ENCODE results near the gene OTULINL. TPM values are rescaled to one million over a fixed set of nuclear protein-coding genes. Genes with fewer than 3 reads are reported as not detected.

OTULINL gene
- total RNA-seq, 2 donors from 2014 or later = 6.4 to 7.3 TPM

DNA sequence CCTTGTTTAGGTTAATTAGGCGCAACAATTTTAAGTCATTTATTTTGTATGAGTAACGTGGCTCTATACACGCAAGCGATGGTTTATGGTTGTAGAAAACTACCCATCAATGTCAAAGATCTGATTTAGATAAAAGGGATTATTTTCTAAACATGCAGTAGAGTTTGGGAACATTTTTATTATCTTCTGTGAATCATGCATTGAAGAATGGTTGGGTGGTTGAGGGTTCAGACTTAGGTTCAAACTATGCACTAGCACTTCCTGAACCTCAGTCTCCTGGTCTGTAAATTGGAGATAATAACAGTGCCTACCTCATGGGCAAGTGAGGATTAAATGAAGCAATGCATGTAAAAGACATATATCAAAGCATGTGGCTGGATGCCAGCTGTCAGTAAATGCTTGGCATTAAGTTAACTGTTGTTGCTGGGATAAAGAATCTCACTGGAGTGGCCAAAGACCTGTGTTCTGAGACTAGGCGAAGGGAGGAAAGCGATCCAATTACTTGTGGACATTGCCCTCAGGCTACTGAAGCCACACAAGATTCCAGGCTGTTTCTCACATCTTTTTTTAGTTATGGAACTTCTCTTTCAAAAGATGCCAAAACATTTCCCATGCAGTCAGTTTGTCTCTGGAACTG is 1.1 kb upstream of the OTULINL start:
- no peaks in the 10 kb centered on the region for H3K27me3 ChIP-seq (replicated peaks; ENCODE audit: insufficient read depth)
- no peak overlapping the region for H3K27ac ChIP-seq
- no peak overlapping the region for H3K4me3 ChIP-seq
- H3K9me3 ChIP-seq = no peaks in the 10 kb centered on the region
- H3K36me3 ChIP-seq = no peaks in the 10 kb centered on the region
- no peak for DNase-seq (ENCODE audit: low spot score)
- ATAC-seq (ENCODE audit: insufficient number of reproducible peaks, low FRiP score, low read depth) = no peak
- peaks cover 0 to 9% of the 10 kb centered on the region in 2 donors for H3K4me1 ChIP-seq (ENCODE audit: control insufficient read depth in 1 of 2, low read depth in 2 of 2)
- TF ChIP-seq, protein P1, sequence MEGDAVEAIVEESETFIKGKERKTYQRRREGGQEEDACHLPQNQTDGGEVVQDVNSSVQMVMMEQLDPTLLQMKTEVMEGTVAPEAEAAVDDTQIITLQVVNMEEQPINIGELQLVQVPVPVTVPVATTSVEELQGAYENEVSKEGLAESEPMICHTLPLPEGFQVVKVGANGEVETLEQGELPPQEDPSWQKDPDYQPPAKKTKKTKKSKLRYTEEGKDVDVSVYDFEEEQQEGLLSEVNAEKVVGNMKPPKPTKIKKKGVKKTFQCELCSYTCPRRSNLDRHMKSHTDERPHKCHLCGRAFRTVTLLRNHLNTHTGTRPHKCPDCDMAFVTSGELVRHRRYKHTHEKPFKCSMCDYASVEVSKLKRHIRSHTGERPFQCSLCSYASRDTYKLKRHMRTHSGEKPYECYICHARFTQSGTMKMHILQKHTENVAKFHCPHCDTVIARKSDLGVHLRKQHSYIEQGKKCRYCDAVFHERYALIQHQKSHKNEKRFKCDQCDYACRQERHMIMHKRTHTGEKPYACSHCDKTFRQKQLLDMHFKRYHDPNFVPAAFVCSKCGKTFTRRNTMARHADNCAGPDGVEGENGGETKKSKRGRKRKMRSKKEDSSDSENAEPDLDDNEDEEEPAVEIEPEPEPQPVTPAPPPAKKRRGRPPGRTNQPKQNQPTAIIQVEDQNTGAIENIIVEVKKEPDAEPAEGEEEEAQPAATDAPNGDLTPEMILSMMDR (IDR thresholded peaks at IDR 0.05) = no peak

DNA sequence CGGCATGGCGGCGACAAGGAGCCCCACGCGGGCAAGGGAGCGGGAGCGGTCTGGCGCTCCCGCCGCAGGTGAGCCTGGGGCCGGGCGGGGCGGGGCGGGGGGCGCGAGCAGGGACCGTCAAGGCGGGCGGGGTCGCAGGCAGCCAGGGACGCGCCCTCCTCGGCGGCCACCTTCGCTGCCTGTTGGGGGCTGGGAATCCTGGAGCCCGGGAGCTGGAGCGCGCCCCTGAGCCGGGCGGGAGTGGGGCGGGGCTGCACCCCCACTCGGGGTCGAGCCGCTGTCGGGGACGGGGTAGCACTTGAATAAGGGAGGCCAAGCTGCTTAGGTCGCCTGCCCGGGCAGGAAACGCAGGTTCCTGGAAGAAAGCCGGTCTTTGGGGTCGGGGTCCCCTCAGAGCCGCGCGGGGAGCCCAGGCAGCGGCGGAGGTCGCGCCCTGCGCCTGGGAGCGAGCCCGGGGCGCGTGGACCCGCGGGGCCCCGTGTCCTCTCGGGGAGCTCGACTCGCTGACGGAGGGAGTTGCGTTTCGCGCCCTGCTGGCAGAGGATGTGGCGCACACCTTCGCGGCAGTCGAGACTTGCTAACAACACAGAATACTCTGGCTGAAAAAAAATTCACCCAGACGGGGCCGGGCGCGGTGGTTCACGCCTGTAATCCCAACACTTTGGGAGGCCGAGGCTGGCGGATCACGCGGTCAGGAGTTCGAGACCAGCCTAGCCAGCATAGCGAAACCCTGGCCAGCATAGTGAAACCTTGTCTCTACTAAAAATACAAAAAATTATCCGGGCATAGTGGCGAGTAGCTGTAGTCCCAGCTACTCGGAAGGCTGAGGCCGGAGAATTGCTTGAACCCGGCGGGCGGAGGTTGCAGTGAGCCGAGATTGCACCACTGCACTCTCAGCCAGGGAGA is 552 bp downstream of the OTULINL start:
- peak overlapping the region; percentile 92 for H3K4me3 ChIP-seq
- TF ChIP-seq, protein P1 (IDR thresholded peaks at IDR 0.05) = peak; percentile 26
- DNase-seq (ENCODE audit: low spot score) = no peak
- no peaks in the 10 kb centered on the region for H3K36me3 ChIP-seq
- ATAC-seq (ENCODE audit: insufficient number of reproducible peaks, low FRiP score, low read depth) = no peak
- no peaks in the 10 kb centered on the region for H3K9me3 ChIP-seq
- H3K27me3 ChIP-seq (replicated peaks; ENCODE audit: insufficient read depth) = no peaks in the 10 kb centered on the region
- H3K4me1 ChIP-seq (ENCODE audit: control insufficient read depth in 1 of 2, low read depth in 2 of 2) = peaks cover 0 to 9% of the 10 kb centered on the region in 2 donors
- no peak overlapping the region for H3K27ac ChIP-seq

DNA sequence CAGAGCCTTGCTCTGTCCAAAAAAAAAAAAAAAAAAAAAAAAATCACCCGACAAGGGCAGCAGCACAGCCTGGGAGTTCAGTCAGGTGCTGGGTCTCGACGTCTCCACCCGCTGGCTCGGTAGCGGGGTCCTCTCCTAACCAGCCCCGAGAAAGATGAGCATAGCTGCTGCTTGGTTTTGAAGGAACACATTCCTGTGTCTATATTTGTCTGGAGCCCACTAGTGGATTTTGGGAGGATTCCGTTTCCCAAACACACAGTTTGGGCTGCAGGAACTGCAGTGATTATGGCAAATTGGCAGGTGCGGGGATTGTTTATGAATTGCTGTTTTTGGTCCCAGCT is 1.2 kb downstream of the OTULINL start:
- H3K27me3 ChIP-seq (replicated peaks; ENCODE audit: insufficient read depth) = no peaks in the 10 kb centered on the region
- TF ChIP-seq, protein P1 (IDR thresholded peaks at IDR 0.05) = no peak
- peak overlapping the region; percentile 92 for H3K4me3 ChIP-seq
- no peak for DNase-seq (ENCODE audit: low spot score)
- H3K9me3 ChIP-seq = no peaks in the 10 kb centered on the region
- H3K36me3 ChIP-seq = no peaks in the 10 kb centered on the region
- H3K4me1 ChIP-seq (ENCODE audit: control insufficient read depth in 1 of 2, low read depth in 2 of 2) = peaks cover 0 to 9% of the 10 kb centered on the region in 2 donors
- no peak overlapping the region for H3K27ac ChIP-seq
- no peak for ATAC-seq (ENCODE audit: insufficient number of reproducible peaks, low FRiP score, low read depth)

DNA sequence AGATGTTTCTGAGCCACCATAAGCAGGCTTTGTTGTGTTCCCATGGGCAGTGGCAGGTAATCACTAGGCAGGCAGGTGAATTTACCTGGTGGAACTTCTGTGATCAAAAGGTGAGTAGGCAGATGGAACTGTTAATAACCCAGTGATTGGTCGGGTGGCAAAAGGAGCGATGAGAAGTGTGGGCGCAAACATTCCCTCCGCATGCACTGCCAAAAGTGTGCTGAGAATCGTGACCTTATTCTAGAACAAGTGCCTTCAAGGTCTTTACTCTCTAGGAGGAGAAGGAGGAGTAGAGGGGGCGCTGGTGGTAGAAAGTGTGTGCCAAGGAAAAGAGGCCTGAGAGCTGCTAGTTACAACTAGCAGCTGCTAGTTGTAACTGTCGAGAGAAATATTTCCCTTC is 3.3 kb downstream of the OTULINL start:
- TF ChIP-seq, protein P1 (IDR thresholded peaks at IDR 0.05) = no peak
- Histone ChIP-seq H3K9me3 (no peaks in the 10 kb centered on the region), H3K27me3 (replicated peaks; ENCODE audit: insufficient read depth) (no peaks in the 10 kb centered on the region), H3K4me3 (no peak overlapping the region), H3K4me1 (ENCODE audit: control insufficient read depth in 1 of 2, low read depth in 2 of 2) (peaks cover 0 to 9% of the 10 kb centered on the region in 2 donors), H3K27ac (no peak overlapping the region), H3K36me3 (no peaks in the 10 kb centered on the region)
- no peak for ATAC-seq (ENCODE audit: insufficient number of reproducible peaks, low FRiP score, low read depth)
- DNase-seq (ENCODE audit: low spot score) = no peak

DNA sequence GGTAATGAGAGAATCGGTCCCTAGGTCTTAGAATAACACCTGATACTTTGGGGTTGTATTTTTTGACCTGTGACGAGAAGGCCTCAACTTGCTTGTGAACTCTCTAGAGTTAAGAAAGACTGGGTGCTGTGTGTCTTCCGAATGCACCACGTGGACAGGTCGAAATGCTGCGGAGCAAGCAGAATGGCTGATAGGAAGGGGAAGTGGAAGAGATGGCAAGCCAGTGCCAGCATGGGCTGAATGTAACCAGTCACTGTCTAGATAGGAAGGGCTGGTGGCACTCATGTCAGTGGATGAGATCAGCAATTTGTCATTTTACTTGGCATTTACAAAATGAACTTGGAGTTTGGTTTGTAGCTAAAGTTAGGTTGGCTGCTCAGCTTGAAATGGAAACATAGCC is 5.6 kb downstream of the OTULINL start:
- Histone ChIP-seq H3K4me1 (ENCODE audit: control insufficient read depth in 1 of 2, low read depth in 2 of 2) (peaks cover 0 to 5% of the 10 kb centered on the region in 2 donors), H3K27me3 (replicated peaks; ENCODE audit: insufficient read depth) (no peaks in the 10 kb centered on the region), H3K9me3 (no peaks in the 10 kb centered on the region), H3K4me3 (no peak overlapping the region), H3K36me3 (no peaks in the 10 kb centered on the region), H3K27ac (no peak overlapping the region)
- ATAC-seq (ENCODE audit: insufficient number of reproducible peaks, low FRiP score, low read depth) = no peak
- DNase-seq (ENCODE audit: low spot score) = no peak
- TF ChIP-seq, protein P1 (IDR thresholded peaks at IDR 0.05) = no peak
